Mucosa of gallbladder (tissue), 1 donor: ENCODE data around the gene ZNF668. TPM values are rescaled to one million over a fixed set of nuclear protein-coding genes. Genes with fewer than 3 reads are reported as not detected.

Experiments used
- DNase-seq: peaks from one replicate; pipeline ENCODE4 v3.0.0-alpha.2; 2020; ENCODE audit warnings: low spot score
- total RNA-seq: library from RNA; stranded (reverse); gene quantifications from one replicate; pipeline ENCODE4 v1.2.1, GENCODE V29; 2021
- donor health status: DM: no; HTN: no; CAD: no.

Gene ZNF668
- total RNA-seq, result 9.2 TPM

GRCh38 chr16:31073970-31074813 is at the start of gene ZNF668, which contains the start of gene ZNF646:
TSS of gene ZNF668 (minus strand) at chr16:31074240. CDS start at chr16:31064459, 9,781 bp downstream.
TSS of gene ZNF646 (plus strand) at chr16:31074422. CDS start at chr16:31076325, 1,903 bp downstream.
- DNase-seq, result peak; percentile 98

DNA sequence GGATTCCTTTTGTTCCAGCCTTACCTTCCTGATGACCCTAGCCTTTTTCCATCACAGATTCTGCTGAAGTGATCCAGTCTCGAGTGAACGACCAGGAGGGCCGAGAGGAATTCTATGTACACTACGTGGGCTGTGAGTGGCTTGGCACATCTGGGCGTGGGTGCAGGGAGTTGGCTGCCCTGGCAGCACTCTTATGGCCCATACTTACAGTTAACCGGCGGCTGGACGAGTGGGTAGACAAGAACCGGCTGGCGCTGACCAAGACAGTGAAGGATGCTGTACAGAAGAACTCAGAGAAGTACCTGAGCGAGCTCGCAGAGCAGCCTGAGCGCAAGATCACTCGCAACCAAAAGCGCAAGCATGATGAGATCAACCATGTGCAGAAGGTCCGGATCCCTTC is 46.1 kb upstream of the ZNF668 start:
- no peak for DNase-seq

DNA sequence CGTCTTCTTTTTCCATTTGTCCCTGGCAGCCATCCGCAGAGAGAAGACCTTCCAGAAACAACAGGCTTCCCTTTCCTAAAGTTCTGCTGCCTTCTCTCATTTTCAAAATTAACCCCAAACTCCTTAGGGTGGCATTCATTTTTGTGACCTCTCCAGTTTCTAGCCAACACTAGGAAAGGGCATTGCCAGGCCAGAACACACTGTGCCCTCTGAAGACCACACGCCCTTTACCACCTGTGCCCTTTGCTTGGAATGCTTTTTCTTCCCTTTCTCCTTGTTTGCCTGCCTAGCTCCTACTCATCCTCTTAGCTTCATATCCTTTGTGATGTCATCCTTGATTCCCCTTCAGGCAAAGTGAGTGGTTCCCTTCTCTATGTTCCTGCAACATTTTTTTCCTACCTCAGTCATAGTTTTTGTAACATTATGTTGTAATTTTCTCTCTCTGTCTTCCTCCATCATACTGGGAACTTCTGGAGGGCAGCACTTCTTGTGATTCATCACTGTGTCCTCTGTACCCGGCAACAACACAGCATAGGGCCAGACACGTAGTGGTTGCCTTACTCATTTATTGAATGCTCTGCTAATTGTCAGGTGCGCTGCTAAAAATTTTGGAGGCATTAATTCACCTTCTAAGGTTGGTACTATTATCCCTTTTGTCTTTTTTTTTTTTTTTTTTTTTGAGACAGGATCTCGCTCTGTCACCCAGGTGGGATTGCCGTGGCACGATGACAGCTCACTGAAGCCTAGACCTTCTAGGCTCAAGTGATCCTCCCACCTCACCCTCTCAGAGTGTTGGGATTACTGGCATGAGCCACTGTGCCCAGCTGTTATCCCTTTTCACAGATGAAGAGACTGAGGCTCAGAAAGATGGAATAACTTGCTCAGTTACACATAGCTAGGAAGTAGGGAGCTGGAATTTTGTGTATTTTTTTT is 44.4 kb upstream of the ZNF668 start:
- DNase-seq, result no peak

DNA sequence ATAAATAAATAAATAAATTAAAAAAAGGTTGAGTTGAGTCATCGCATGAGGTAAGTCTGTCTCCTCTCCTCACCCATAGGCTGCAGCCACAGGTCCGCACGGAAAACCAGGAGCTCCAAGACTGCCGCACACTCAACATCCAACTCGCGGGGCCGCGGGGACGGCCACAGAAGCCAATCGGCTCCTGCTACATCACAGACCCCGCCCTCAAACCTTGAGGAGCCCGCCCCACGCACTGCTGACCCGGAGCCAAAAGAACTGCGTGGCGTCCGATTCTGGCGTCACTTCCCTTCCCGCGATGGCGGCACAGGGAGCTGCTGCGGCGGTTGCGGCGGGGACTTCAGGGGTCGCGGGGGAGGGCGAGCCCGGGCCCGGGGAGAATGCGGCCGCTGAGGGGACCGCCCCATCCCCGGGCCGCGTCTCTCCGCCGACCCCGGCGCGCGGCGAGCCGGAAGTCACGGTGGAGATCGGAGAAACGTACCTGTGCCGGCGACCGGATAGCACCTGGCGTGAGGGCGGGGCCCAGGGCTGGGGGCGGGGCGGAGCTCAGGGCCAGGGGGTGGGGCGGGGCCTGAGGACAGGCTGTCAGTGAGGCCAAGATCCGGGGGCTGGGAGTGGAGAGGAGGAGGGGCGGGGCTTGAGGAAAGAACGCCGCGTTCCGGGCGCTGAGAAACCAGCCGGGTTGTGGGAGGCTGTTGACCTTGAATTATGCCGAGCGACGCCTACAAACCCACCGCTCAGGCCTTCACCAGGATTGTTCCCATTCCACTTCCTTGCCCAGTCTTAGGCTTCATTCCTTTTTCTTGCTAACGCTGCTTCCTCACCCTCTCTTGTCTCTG is 43.6 kb upstream of the ZNF668 start, which contains the start of gene KAT8:
KAT8 (plus strand) TSS at position 281 of the 839 bp plus-strand sequence; CDS start at position 299, 18 bp downstream.
- DNase-seq, result peak; percentile 98

DNA sequence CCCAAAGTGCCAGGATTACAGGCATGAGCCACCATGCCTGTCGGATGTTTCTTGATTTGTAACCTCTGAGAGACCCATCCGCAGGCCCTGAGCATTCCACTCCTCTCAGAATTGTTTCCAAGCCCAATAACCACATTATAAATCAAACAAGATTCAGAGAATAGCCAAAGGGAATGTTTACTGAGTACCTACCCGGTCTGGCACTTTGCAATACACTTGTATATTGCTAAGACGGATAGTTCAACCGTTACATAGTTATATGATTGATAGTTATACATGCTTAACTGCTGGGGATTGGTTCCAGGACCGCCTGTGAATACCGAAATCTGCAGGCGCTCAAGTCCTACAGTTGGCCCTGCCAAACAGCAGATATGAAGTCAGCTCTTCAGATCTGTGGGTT is 40.4 kb upstream of the ZNF668 start:
- no peak for DNase-seq

DNA sequence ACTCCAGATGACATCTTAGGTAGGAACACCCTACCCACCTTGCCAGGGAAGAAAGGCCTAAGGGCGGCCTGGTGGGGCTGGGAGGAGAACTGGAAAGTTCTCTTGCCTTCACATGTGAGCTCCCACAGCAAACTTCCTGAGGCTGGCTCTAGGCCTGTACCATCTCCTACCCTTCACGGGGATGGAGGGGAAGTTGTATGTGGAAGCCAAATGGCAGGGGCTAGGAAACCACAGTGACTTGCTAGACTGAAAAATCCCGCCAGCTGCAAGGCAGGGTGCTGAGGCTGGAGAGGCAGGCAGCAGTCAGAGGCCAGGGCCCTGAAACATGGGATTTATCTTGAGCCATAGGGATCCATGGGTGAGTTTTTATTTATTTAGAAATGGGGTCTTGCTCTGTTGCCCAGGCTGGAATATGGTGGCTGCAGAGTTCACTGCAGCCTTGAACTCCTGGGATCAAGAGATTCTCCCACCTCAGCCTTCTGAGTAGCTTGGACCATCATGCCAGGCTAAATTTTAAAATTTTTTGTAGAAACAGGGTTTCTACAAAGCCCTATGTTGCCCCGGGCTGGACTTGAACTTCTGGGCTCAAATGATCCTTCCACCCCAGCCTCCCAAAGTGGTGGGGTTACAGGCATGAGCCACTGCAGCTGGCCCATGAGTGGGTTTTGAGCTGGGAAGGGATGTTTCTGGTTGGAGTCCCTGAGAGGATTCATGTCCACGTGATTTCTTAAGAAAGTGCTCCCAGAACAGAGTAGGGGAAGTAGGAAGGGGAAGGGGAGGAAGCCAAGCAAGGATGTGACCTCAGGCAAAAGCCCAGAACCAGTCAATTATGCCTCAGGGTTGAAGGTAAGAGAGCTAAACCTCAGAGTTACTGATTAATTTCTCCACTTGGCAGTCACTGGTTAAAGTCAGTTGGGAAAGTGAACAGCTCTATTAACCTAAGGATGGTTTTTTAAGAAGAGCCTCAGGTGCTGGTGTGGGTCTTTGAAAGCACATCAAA is 39.4 kb upstream of the ZNF668 start:
- no peak for DNase-seq

DNA sequence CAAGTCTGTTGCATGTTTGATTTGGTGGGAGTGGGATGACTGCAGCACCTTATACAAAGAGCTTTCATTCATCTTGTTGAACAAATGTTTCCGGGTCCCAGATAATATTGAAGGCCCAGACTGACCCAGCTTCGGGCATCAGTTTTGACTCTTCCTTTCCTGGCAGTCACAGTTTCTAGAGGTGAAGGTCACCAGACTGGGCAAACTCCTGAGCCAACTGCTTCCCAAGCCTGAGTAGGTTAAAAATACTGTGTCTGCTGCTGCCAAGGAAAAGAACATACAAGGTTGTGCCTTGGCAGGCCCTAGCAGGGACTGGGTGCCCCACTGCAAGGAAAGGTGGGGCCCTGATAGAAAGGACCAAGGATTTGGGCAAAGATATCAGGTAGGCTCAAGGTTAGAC is 38.7 kb upstream of the ZNF668 start:
- no peak for DNase-seq

- DNase-seq, result no peak
Measured at GRCh38 chr16:31111881-31112466, 37.9 kb upstream of the ZNF668 start.

DNA sequence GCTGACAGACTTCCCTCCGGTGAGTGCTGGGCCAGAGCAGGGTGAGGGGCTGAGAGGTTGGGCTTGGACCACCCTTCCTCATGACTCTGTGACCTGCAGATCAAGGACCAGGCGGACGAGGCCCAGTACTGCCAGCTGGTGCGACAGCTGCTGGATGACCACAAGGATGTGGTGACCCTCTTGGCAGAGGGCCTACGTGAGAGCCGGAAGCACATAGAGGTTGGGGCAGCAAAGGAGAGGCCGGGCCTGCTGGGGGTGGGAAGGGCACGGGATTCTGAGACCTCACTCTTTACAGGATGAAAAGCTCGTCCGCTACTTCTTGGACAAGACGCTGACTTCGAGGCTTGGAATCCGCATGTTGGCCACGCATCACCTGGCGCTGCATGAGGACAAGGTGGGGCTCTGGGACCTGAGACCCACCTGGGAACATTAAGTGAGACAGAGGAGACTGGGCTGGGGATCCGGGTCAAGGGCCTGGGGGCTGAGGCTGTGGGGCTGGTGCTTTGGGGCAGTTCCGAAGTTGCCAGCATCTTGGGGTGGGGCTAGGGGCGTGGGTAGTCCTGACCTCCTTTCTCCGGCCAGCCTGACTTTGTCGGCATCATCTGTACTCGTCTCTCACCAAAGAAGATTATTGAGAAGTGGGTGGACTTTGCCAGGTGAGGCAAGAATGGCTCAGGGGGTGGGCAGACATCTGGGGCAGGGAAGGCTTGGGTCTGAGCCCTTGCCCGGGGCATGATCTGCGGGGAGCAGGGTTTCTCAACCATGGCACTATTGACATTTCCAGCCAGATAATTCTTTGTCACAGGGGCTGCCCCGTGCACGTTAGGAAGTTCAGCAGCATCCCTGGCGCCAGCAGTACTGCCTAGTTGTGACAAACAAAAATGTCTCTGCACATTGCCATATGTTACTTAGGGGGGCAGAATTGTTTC is 36.3 kb upstream of the ZNF668 start:
- DNase-seq, result no peak

- no peak for DNase-seq
Measured at GRCh38 chr16:31109622-31110021, 35.6 kb upstream of the ZNF668 start.

GRCh38 chr16:31108794-31109558 is 34.9 kb upstream of the ZNF668 start:
- no peak for DNase-seq

DNA sequence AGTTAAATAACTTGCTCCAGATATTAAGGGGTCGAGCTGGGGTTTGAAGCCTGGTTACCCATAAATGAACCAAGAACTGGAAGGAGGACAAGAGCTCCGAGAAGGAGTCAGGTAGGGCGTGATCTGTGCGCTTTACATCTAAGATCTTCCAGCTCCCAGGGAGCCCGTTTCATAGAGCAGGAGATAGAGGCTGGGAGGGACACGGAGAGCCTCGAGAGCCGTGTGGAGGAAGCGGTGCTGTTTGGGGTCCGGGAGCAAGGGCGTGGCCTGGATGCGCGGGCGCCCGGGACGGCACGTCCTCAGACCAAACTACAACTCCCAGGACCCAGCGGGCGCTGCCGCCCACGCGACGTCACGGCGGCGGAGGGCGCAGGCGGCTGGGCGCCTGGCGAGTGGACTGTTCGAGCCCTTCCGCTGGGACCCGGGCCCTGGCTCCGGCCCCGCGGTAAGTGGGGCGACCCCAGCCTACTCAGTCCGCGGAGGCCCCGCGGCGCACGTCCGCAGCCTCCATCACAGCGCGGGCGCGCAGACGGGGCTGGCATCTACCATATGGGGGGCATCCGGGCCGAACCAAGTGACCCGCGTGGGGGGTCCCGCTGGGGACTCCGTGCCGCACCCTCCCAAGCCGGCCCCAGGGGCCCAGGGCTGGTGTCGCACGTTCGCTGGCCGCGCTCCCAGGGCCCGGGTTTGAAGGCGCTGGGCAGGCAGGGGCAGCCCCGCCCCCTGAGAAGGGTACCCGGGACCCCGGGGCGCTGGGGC is 34.2 kb upstream of the ZNF668 start, which contains the start of gene BCKDK:
BCKDK (plus strand) TSS at position 352 of the 759 bp plus-strand sequence. CDS start 838 bp downstream, outside the sequence.
- DNase-seq, result peak; percentile 60

DNA sequence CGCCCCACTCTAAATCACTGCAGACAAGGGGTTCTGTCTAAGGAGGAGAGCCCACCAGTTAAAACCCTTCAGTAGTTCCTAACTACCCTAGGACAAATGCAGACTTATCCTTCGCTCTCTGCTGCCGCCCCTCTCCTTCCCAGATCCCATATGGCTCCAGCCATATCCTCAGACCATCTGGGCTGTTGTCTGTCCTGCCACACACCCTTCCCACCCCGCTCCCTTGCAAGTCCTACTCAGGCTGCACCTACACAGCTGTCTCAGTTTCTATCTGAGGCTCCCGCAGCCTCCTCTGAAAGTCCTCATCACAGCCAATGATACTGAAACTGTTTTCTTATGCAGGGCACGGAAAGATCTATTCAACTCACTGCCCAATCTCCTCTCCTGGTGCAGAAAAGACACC is 33.4 kb upstream of the ZNF668 start:
- DNase-seq, result no peak

DNA sequence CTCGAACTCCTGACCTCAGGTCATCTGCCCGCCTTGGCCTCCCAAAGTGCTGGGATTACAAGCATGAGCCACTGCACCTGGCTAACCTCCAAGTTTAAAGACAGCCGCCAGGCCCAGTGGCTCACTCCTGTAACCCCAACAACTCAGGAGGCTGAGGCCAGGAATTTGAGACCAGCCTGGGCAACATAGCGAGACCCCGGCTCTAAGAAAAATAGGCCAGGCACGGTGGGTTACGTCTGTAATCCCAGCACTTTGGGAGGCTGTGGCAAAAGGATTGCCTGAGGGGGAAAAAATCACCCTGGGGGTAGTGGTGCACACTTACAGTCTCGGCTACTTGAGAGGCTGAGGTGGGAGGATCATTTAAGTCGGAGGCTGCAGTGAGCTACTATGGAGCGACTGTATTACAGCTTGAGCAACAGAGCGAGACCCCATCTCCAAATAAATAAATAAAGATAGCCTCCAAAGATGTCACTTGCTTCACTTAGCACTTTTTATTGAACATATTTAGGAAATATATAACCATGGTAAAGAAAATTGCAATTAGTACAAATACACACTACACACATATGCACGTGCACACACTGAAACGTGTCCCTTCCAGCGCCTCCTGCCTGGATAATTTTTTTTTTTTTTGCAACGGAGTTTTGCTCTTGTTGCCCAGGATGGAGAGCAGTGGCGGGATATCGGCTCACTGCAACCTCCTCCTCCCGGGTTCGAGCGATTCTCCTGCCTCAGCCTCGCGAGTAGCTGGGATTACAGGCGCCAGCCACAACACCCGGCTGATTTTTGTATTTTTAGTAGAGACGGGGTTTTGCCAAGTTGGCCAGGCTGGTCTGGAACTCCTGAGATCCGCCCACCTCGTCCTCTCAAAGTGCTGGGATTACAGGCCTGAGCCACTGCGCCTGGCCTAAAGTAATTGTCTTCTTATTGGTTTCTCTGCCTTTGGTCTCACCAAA is 32.7 kb upstream of the ZNF668 start:
- DNase-seq, result no peak

DNA sequence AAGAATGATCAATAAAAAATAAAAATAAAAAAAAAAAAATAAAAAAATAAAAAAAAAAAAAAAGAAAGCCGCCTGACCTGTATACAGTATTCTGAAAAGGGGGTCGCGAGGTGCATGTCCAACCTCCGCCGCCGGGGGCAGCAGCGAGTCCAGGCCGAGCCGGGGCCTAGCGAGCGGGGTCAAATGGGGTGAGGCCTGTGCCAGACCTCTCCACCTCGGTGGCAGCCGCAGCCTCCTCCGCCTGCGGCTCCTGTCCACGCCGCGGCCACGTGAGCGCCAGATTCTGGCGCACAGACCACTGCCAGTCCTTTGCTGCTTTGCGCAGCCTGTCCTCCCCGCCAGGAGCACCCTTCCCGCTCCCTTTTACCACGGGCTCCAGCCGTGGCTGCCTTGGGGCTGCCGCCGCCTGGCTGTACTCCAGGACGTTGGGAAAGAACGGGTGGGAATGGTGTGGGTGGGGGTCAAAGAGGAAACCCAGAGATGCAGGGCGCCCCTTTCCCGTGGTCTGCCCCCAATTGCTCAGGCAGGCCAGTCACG is 31.7 kb upstream of the ZNF668 start:
- DNase-seq, result peak; percentile 82
